IPS-18a (cell line): ENCODE data around the gene NEK3.
"Not testable (repeated sequence)": the region's sequence is repeated elsewhere in the genome, so short reads cannot be mapped to it uniquely, and the experiment has no call there.

Experiments
- H3K27ac ChIP-seq: one replicate; pipeline ENCODE4 v1.5.1; 2013; ENCODE audit warnings: low read length
- H3K27me3 ChIP-seq: one replicate; pipeline ENCODE4 v1.6.1; 2013; ENCODE audit warnings: mild to moderate bottlenecking, low read length; ENCODE audit not compliant: control insufficient read depth, insufficient read depth
- H3K36me3 ChIP-seq: one replicate; pipeline ENCODE4 v1.6.1; 2013; ENCODE audit warnings: low read depth, low read length; ENCODE audit not compliant: control insufficient read depth
- H3K4me1 ChIP-seq: one replicate; pipeline ENCODE4 v1.6.1; 2013; ENCODE audit warnings: low read depth, low read length; ENCODE audit not compliant: control insufficient read depth
- H3K4me3 ChIP-seq: one replicate; pipeline ENCODE4 v1.5.1; 2013; ENCODE audit warnings: low read length
- H3K9ac ChIP-seq: one replicate; pipeline ENCODE4 v1.6.1; 2013; ENCODE audit warnings: mild to moderate bottlenecking, low read length, moderate library complexity
- H3K9me3 ChIP-seq: one replicate; pipeline ENCODE4 v1.6.1; 2013; ENCODE audit warnings: low read depth, low read length; ENCODE audit not compliant: control insufficient read depth

NEK3 gene

DNA sequence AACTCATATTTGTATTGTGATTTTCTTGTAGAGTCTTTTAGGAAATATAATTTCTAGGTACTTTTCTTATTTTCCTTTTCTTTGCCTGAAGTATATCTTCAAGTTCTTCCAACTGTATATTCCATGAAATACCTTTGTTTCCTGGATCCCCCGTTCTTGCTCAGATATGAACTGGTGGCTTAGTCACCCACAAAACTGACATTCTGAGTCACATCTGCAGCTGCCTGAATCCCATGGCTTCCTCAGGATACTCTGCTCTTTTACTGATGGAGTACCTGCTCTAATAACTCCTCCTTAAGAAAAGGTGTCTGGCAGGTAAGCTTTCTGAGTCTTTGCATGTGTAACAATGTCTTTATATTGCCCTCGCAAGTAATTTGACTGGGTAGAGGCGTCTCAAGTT, 4.5 kb upstream of the NEK3 start:
- not testable (repeated sequence) for H3K36me3 ChIP-seq, H3K4me1 ChIP-seq, H3K27ac ChIP-seq, H3K9me3 ChIP-seq, H3K9ac ChIP-seq, H3K4me3 ChIP-seq
- peaks cover 13% of the 10 kb centered on the region for H3K27me3 ChIP-seq

DNA sequence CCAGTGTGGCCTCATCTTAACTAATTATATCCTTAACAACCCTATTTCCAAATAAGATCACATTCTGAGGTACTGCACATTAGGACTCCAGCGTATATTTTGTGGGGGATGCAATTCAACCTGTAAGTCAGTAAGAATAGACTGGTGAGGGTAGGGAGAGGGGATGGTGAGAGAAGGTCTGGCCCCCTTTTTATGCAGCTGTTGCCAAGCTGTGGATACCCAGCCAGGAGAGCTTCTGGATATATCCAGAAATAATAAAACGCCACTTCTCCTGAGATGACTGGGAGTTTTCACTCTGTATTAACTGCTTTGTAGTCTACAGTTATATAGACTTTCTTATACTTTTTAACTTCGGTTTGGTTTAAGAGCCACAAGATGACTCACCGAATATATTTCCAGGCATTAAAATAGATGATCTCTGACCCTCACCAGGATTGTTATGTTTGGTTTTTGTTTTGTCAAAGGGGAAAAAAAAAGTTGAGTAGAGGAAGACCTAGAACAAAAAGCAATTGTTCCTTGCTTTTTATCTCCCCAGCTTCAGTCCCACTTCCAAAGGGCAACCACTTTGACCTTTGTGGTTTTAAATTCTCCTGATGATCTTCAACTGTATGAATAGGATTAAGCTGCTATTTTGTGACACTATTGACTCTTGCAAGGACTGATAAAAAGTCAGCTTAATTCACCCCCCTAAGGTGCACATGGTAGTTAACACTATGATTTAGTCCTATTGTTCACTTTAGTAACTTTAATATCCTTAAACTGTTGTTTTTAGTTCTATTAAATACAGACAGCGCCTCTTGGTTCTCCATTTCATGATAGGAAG, 3.1 kb upstream of the NEK3 start:
- H3K9ac ChIP-seq: no peak overlapping the region
- H3K9me3 ChIP-seq: no peaks in the 10 kb centered on the region
- peaks cover 22% of the 10 kb centered on the region for H3K27me3 ChIP-seq
- H3K36me3 ChIP-seq: no peaks in the 10 kb centered on the region
- peaks cover 6% of the 10 kb centered on the region for H3K4me1 ChIP-seq
- H3K27ac ChIP-seq: no peak overlapping the region
- H3K4me3 ChIP-seq: no peak overlapping the region

DNA sequence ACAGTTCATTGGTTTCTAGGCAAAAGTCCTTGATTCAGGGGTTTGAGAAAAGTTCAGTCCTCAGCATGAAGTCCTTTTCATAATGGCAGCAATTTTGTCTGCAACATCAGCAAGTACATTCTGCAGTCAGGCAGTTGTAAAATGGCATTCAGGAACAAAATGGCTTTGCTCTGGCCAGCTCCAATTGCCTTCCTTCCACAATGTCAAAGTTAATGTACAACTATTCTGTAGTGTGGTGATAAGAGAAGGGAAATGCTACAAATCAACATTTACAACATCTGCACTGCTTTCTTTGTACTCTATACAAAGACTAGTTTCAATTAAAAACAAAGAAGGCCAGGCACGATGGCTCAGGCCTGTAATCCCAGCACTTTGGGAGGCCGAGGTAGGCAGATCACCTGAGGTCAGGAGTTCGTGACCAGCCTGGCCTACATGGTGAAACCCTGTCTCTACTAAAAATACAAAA, 1.8 kb upstream of the NEK3 start:
- peaks cover 15% of the 10 kb centered on the region for H3K4me1 ChIP-seq

DNA sequence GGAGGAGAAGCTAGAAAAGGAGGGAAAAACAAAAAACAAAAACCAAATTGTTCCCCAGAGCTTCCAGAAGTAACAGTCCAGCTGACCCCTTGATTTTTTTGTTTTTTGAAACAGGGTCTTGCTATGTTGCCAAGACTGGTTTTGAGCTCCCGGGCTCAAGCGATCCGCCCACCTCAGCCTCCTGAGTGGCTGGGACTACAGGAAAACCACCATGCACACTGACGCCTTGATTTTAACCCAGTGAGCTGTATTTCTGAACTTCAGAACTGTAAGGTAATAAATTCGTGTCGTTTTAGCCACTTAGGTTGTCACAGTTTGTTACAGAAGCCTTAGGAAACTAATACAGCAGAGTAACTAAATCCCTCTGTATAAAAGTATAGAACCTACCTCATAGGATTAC, 1.1 kb upstream of the NEK3 start:
- H3K27me3 ChIP-seq: peaks cover 22% of the 10 kb centered on the region
- H3K9me3 ChIP-seq: no peaks in the 10 kb centered on the region
- no peak overlapping the region for H3K27ac ChIP-seq
- H3K9ac ChIP-seq: no peak overlapping the region
- H3K4me1 ChIP-seq: peaks cover 15% of the 10 kb centered on the region
- no peak overlapping the region for H3K4me3 ChIP-seq
- H3K36me3 ChIP-seq: no peaks in the 10 kb centered on the region

More for the DNA sequence above, 1.8 kb upstream of the NEK3 start:
- Histone ChIP-seq H3K27ac (no peak overlapping the region), H3K4me3 (no peak overlapping the region), H3K36me3 (no peaks in the 10 kb centered on the region), H3K27me3 (peaks cover 22% of the 10 kb centered on the region), H3K9ac (no peak overlapping the region), H3K9me3 (no peaks in the 10 kb centered on the region)

DNA sequence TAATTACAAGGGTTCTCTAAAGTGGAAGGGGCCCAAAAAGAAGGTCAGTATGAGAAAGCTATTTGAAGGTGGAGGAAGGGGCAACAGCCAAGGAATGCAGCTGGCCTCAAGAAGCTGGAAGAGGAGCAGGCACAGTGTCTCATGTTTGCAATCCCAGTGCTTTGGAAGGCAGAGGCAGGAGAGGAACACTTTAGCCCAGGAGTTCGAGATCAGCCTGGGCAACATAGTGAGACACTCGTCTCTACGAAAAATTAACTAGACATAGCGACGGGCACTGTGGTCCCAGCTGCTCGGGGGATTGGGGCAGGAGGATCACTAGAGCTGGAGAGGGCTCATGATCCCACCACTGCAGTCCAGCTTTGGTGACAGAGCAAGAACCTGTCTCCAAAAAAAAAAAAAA, 656 bp upstream of the NEK3 start:
- H3K9me3 ChIP-seq: no peaks in the 10 kb centered on the region
- peaks cover 22% of the 10 kb centered on the region for H3K27me3 ChIP-seq
- H3K27ac ChIP-seq: no peak overlapping the region
- H3K4me1 ChIP-seq: peaks cover 15% of the 10 kb centered on the region
- no peaks in the 10 kb centered on the region for H3K36me3 ChIP-seq
- H3K9ac ChIP-seq: no peak overlapping the region
- H3K4me3 ChIP-seq: no peak overlapping the region

DNA sequence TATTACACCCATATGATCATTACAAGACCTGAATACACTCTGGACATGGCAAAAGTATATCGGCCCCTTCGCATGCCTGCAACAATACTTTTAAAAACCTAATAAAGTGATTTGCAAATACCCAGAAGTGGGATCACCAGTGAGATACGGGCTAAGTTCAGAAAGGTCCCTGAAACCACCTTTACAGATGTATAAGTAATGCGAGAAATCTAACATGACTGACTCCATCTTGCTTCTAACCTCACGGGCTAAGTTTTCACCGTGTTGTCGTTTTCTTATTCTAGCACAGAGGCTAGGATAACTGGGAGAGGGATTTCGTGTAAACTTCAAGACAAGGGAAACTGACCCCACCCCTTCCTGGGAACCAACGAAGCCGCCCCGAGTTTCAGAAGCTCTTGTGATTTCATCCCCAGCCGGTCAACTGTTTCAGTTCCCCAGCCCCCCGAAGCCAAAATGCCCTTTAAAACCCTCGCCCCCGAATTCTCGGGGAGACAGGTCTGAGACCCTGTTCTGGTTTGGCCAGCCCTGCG, 703 bp downstream of the NEK3 start:
- peaks cover 15% of the 10 kb centered on the region for H3K4me1 ChIP-seq
- peak overlapping the region; percentile 79 for H3K4me3 ChIP-seq
- H3K9me3 ChIP-seq: no peaks in the 10 kb centered on the region
- peak overlapping the region; percentile 65 for H3K9ac ChIP-seq
- H3K27me3 ChIP-seq: peaks cover 22% of the 10 kb centered on the region
- H3K27ac ChIP-seq: no peak overlapping the region
- H3K36me3 ChIP-seq: no peaks in the 10 kb centered on the region

DNA sequence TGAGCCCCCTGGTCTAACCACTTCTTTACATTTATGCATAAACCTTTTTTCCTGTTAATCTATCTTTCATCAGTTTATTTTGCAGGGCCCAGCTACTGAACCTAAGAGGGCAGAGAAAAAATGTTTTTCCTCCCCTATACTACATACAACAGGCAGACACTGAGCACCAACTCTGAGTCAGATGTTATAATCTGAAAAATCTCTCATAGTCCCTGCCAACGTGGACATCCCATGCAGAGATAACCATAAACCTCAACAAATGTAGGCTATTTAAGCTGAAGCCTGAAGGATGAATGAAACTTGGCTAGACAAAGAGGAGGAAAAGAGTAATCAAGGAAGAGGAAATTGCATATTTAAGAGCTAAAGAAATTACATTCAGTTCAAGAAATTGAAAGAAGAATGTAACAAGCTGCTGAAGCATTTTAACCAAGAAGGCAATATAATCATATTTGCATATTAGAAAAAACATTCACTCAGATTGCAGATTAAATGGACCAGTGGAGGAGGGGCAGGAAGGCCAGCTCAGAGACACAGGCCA, 2.6 kb downstream of the NEK3 start:
- Histone ChIP-seq H3K9ac (no peak overlapping the region), H3K27ac (no peak overlapping the region)

DNA sequence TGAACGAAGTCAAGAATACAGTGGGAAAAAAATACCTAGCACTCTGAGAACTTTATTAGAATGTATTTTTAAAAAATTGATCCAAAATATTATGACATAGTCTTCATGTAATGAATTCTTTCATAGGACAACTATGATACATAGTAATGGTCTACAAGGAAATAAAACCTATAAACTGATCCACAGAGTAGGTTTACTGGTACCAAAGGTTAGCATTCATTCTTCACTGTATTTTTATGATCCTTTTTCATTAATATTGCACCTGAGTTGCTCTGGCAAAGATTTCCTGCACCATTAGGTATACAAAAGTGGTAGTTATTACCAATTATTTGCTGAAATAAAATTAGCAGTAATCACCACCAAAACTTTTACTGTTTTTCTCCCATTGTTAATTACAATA, 4.2 kb downstream of the NEK3 start:
- Histone ChIP-seq H3K27ac (no peak overlapping the region), H3K4me3 (no peak overlapping the region), H3K36me3 (peaks cover 13% of the 10 kb centered on the region), H3K27me3 (peaks cover 17% of the 10 kb centered on the region), H3K4me1 (peaks cover 15% of the 10 kb centered on the region), H3K9ac (no peak overlapping the region), H3K9me3 (no peaks in the 10 kb centered on the region)

More for the DNA sequence above, 2.6 kb downstream of the NEK3 start:
- Histone ChIP-seq H3K4me3 (no peak overlapping the region), H3K36me3 (peaks cover 3% of the 10 kb centered on the region), H3K27me3 (peaks cover 22% of the 10 kb centered on the region), H3K4me1 (peaks cover 15% of the 10 kb centered on the region), H3K9me3 (no peaks in the 10 kb centered on the region)

DNA sequence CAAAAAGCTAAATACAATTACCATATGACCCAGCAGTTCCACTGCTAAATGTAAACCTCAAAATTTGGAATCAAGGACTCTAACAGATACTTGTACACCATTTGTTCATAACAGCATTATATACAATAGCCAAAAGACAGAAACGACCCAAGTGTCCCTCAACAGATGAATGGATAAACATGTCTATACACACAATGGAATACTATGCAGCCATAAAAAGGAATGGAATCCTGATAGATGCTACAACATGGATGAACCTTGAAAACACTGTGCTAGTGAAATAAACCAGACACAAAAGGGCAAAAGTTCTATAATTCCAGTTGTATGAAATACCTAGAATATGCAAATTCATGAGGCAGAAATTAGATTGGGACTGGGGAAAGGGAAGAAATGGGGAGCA, 12.2 kb downstream of the NEK3 start:
- Histone ChIP-seq H3K27ac (no peak overlapping the region), H3K9ac (no peak overlapping the region), H3K9me3 (no peaks in the 10 kb centered on the region), H3K27me3 (no peaks in the 10 kb centered on the region), H3K4me3 (no peak overlapping the region), H3K4me1 (no peaks in the 10 kb centered on the region), H3K36me3 (peaks cover 13% of the 10 kb centered on the region)

DNA sequence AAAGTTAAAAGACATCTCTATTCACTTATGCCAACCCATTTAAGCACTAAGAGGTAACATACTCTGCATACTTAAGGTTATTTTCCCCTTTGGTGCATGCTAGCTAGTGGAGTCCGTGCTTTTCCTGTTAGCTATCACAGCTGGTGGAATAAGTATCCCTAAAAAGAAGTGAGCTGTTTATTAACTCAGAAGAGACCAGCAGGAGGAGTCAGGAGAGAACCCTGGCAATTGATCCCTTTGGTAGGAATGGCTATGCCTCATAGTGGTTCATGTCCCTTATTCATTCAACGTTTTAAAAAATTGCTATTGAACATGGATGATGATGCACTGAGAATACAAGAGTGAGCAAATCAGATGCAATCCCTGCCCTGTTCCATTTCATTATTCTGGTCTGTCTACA, 18.1 kb downstream of the NEK3 start:
- no peaks in the 10 kb centered on the region for H3K27me3 ChIP-seq
- no peaks in the 10 kb centered on the region for H3K36me3 ChIP-seq
- no peaks in the 10 kb centered on the region for H3K9me3 ChIP-seq
- no peak overlapping the region for H3K27ac ChIP-seq
- H3K4me1 ChIP-seq: no peaks in the 10 kb centered on the region
- no peak overlapping the region for H3K4me3 ChIP-seq
- H3K9ac ChIP-seq: no peak overlapping the region

DNA sequence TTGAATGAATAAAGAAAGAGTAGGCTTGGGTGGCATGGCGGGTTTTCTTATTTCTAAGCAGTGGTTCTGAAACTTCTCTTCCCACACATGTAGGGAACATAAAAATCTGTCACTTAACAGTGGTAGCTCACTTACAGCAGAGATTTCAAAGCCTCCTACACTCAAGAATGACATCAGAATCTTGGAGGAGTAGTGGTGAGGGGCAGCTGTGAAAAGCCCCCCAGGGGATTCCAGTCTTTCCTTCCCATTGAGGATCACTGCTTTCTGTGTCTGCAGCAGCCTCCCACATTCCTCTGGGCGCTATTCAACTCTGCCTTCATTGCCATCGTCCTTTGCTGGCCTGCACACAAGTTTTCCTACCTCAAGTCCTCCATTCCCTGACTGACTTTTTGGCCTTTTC, 21.9 kb downstream of the NEK3 start:
- Histone ChIP-seq H3K9me3 (no peaks in the 10 kb centered on the region), H3K27me3 (no peaks in the 10 kb centered on the region), H3K36me3 (peaks cover 12% of the 10 kb centered on the region), H3K27ac (no peak overlapping the region), H3K9ac (no peak overlapping the region), H3K4me3 (no peak overlapping the region), H3K4me1 (no peaks in the 10 kb centered on the region)

DNA sequence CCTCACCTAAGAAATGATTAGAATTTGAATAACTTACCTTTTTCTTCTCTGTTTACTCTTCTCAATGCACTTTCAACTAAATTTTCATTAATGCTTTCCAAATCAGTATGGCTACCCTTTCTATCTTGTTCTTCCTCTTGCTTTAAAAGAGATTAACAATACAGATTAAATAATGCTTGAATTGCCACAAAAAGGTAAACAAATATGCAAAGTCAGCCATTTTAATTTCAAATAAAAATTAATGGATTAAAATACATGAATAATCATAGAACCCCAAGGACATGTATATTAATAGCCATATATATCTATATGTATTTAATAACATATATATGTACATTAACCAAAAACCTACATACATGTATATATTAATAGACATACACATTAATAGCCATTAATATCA, 22.6 kb downstream of the NEK3 start:
- Histone ChIP-seq H3K27me3 (no peaks in the 10 kb centered on the region), H3K27ac (no peak overlapping the region), H3K4me3 (no peak overlapping the region), H3K4me1 (no peaks in the 10 kb centered on the region), H3K9me3 (no peaks in the 10 kb centered on the region), H3K9ac (no peak overlapping the region), H3K36me3 (peaks cover 12% of the 10 kb centered on the region)
